GM12875 (cell line): ENCODE data around the gene ATP13A1.

Experiments
- H3K4me3 ChIP-seq: one replicate; pipeline ENCODE4 v1.5.1; 2011; ENCODE audit warnings: low read depth, low read length, control low read depth
- TF ChIP-seq, protein P1 (sequence below): IDR thresholded peaks from 2 replicates; pipeline ENCODE4 v1.5.1; 2011; ENCODE audit warnings: low read depth, mild to moderate bottlenecking, control low read depth, inconsistent platforms, low read length, moderate library complexity, borderline replicate concordance; ENCODE audit not compliant: insufficient read depth

Gene ATP13A1

DNA sequence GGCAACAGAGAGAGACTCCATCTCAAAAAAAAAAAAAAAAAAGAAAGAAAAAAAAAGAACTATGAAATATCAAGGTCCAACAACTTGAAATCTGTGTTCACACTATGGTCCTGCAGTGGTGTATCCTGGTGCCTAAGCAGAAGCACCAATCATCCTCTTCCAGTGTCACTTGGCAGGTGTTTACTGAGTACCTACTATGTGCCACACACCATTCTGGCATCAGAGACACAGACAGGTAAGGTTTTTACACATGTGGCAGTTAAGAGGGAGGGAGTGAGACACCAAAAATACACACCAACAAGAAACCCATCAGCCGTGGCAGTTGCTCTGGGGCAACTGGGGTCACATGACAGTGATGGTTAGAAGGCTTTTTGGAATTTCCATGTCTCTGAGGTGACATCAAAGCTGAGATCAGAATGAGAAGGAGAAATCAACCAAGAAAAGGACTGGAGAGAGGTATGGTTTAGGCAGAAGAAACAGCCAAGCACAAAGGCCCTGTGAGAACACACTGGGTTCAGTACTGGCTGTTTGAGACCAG lies 62.6 kb downstream of the ATP13A1 start:
- H3K4me3 ChIP-seq, result no peak overlapping the region
- TF ChIP-seq, protein P1, sequence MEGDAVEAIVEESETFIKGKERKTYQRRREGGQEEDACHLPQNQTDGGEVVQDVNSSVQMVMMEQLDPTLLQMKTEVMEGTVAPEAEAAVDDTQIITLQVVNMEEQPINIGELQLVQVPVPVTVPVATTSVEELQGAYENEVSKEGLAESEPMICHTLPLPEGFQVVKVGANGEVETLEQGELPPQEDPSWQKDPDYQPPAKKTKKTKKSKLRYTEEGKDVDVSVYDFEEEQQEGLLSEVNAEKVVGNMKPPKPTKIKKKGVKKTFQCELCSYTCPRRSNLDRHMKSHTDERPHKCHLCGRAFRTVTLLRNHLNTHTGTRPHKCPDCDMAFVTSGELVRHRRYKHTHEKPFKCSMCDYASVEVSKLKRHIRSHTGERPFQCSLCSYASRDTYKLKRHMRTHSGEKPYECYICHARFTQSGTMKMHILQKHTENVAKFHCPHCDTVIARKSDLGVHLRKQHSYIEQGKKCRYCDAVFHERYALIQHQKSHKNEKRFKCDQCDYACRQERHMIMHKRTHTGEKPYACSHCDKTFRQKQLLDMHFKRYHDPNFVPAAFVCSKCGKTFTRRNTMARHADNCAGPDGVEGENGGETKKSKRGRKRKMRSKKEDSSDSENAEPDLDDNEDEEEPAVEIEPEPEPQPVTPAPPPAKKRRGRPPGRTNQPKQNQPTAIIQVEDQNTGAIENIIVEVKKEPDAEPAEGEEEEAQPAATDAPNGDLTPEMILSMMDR, result no peak

DNA sequence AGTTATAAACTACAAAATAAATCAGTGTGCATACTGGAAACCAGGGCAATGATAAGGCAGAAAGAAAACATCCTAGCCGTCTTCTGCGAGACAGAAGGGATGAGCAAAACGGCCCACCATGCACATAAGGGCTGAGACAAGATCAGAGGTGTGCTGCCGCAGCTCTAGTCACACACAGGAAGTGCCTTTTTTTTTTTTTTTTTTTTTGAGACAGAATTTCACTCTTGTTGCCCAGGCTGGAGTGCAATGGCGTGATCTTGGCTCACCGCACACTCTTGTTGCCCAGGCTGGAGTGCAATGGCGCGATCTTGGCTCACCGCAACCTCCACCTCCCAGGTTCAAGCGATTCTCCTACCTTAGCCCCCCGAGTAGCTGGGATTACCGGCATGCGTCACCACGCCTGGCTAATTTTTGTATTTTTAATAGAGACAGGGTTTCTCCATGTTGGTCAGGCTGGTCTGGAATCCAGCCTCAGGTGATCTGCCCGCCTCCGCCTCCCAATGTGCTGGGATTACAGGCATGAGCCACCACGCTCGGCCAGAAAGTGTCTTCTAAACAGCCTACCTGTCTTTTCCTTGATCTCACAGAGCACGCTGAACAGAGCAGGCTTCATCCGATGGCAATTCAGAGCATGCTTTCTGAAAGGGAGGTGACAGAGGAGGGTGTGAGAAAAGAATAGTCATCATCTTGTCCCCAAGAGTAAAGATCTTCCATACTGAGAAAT lies 64.6 kb downstream of the ATP13A1 start:
- H3K4me3 ChIP-seq, result peak overlapping the region; percentile 10

- H3K4me3 ChIP-seq, result no peak overlapping the region
- TF ChIP-seq, protein P1, result no peak
Observed at GRCh38 chr19:19597809-19598306, 65.6 kb downstream of the ATP13A1 start.
